Measurements from ENCODE around the gene KRT76. TPM values are rescaled to one million over a fixed set of nuclear protein-coding genes. Genes with fewer than 3 reads are reported as not detected.

Gene KRT76
- total RNA-seq, 4 donors from 2014 or later, result not detected

DNA sequence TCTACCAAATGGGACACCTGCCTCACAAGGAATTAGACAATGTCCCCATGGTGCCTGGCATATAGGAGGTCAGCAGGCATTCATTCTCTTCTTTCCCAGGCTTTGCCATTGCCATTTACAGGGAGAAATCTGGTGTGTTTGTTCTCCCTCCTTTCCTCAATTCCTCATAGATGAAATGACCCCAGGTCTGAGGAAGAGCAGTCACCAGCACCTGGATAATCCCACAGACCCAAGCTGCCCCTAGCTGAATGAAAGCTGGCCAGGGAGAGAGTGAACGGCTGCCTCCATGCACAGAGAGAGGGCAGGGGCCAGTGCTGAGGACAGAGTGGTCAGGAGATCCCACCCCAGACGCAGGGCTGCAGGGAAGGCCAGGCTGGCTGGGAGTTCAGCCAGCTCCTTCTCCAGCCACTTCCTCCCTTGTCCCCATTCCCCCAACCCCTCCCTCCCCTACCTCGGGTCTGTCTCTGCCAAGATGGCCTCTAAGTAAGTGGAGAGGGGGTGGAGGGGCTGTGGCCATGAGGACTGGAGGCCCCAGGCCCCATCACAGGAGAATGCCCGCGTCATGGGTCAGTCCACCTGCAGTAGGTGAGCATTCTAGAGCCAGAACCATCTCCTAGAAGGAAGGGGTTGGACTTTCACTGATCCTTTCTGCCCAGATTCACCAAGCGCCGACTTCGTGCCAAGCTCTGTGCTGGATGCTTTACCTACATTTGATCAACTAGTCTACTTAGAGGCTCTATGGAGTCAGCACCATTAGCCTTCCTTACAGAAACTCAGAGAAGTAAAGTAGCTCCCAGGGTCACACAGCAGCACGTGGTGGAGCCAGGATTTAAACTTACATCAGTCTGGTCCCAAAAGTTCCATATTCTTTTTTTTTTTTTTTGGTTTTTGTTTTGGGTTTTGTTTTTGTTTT is 38.8 kb upstream of the KRT76 start:
- Histone ChIP-seq H3K36me3 (no peaks in the 10 kb centered on the region), H3K4me3 (no peak overlapping the region), H3K27ac (no peak overlapping the region), H3K4me1 (no peaks in the 10 kb centered on the region), H3K27me3 (peaks cover 0 to 21% (median 0%) of the 10 kb centered on the region in 3 donors), H3K9me3 (no peaks in the 10 kb centered on the region)
- in situ Hi-C loops (cut with MboI; ENCODE audit: low sequenced_read_pairs in 4 of 4) (no loop called here), intact Hi-C loops (cut with DNase I; ENCODE audit: low total_unique reads) (no loop called here)
- TF ChIP-seq POLR2A (IDR thresholded peaks at IDR 0.05), result no peak
- TF ChIP-seq, protein P1, sequence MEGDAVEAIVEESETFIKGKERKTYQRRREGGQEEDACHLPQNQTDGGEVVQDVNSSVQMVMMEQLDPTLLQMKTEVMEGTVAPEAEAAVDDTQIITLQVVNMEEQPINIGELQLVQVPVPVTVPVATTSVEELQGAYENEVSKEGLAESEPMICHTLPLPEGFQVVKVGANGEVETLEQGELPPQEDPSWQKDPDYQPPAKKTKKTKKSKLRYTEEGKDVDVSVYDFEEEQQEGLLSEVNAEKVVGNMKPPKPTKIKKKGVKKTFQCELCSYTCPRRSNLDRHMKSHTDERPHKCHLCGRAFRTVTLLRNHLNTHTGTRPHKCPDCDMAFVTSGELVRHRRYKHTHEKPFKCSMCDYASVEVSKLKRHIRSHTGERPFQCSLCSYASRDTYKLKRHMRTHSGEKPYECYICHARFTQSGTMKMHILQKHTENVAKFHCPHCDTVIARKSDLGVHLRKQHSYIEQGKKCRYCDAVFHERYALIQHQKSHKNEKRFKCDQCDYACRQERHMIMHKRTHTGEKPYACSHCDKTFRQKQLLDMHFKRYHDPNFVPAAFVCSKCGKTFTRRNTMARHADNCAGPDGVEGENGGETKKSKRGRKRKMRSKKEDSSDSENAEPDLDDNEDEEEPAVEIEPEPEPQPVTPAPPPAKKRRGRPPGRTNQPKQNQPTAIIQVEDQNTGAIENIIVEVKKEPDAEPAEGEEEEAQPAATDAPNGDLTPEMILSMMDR (IDR thresholded peaks at IDR 0.05 in 4 of 5, conservative IDR thresholded peaks at IDR 0.05 in 1 of 5), result no peak
- ATAC-seq (no peak), DNase-seq (no peak)

DNA sequence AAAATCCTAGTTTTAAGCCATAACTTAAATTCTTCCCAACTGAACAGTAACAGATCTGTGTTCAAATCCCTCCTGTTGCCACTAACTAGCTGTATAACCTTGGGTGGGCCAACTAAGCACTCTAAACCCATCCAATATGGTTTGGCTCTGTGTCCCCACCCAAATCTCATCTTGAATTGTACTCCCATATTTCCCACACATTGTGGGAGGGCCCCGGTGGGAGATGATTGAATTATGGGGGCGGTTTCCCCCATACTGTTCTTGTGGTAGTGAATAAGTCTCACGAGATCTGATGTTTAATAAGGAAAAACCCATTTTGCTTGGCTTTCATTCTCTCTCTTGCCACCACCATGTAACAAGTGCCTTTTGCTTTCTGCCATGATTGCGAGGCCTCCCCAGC is 38.0 kb upstream of the KRT76 start:
- in situ Hi-C loops (cut with MboI; ENCODE audit: low sequenced_read_pairs in 4 of 4) (no loop called here), intact Hi-C loops (cut with DNase I; ENCODE audit: low total_unique reads) (no loop called here)
- TF ChIP-seq, protein P1 (IDR thresholded peaks at IDR 0.05 in 4 of 5, conservative IDR thresholded peaks at IDR 0.05 in 1 of 5), result no peak
- TF ChIP-seq POLR2A (IDR thresholded peaks at IDR 0.05), result no peak
- Histone ChIP-seq H3K27me3 (peaks cover 0 to 21% (median 0%) of the 10 kb centered on the region in 3 donors), H3K27ac (no peak overlapping the region), H3K9me3 (no peaks in the 10 kb centered on the region), H3K4me1 (no peaks in the 10 kb centered on the region), H3K4me3 (no peak overlapping the region), H3K36me3 (no peaks in the 10 kb centered on the region)
- DNase-seq (no peak), ATAC-seq (no peak)

DNA sequence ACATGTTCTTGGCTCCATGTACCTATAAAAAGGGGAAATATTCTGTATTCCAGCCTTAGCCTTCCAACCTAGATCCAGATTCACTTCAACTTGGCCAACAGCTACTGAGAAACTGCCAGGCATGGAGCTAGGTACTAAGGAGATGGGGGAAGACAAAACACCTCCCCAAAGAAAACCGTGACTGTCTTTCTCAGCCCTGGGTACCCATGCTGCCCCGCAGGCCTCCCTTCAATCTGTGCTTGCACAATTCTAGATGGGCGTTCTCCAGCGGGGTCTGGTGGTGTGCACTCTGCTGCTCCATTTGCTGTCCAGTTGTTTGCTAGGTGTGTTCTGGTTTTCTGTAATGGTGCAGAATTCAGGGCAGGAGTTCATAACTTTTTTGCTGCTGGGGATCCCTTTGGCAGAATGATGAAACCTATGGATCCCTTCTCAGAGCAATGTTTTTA is 37.6 kb upstream of the KRT76 start:
- H3K27ac ChIP-seq, result no peak overlapping the region
- peaks cover 0 to 18% (median 0%) of the 10 kb centered on the region in 3 donors for H3K27me3 ChIP-seq
- no peaks in the 10 kb centered on the region for H3K36me3 ChIP-seq
- H3K9me3 ChIP-seq, result no peaks in the 10 kb centered on the region
- no peaks in the 10 kb centered on the region for H3K4me1 ChIP-seq
- DNase-seq, result no peak
- in situ Hi-C loops (cut with MboI; ENCODE audit: low sequenced_read_pairs in 4 of 4) (no loop called here), intact Hi-C loops (cut with DNase I; ENCODE audit: low total_unique reads) (no loop called here)
- no peak for TF ChIP-seq POLR2A (IDR thresholded peaks at IDR 0.05)
- TF ChIP-seq, protein P1 (IDR thresholded peaks at IDR 0.05 in 4 of 5, conservative IDR thresholded peaks at IDR 0.05 in 1 of 5), result no peak
- ATAC-seq, result no peak
- H3K4me3 ChIP-seq, result no peak overlapping the region

DNA sequence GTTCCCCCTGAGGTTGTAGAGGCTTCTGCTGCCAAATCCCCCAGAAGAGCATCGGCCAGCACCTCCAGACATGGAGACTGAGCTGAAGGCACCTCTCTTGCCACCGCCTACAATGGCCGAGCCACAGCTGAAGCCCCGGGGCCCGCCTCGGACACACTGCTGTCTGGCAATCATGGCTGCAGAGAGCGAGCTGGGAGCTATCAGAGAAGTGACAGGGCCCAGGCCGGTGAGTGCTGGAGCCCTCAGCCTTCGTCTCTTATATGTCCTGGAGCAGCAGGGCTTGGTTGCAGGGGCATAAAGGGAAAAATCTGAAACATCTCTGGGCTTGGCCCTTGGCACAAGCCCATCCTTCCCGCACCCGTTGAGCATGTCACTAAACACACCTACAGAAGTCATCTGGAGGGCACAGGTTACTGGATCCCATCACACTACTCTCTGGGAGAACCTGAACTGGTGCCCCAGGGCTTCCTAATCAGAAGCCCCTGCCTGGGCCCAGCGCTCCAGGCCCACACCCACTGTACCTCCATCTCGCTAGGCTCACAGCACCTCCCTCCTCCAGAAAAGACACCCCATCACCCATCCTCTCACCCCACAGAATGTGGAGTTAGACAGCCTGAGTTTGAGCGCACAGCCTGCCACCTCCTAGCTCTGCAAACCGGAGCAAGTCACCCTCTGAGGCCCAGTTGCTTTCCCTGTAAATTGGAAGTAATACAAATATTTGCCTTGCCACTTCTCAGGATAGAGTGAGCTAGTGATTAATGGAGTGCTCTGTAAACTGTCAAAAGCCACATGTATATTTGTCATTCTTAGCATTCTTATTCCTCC is 37.0 kb upstream of the KRT76 start, which contains the start of gene KRT4:
Gene KRT4 (minus strand): TSS at position 232 of the 825 bp plus-strand sequence. CDS start 58 bp downstream, at position 174.
- Histone ChIP-seq H3K27ac (no peak within 1 kb of the TSS), H3K4me1 (no peaks in the 10 kb centered on the region), H3K27me3 (peaks cover 0 to 14% (median 0%) of the 10 kb centered on the region in 3 donors), H3K9me3 (no peaks in the 10 kb centered on the region), H3K36me3 (no peaks in the 10 kb centered on the region), H3K4me3 (no peak within 1 kb of the TSS)
- no peak for TF ChIP-seq POLR2A (IDR thresholded peaks at IDR 0.05)
- TF ChIP-seq, protein P1 (IDR thresholded peaks at IDR 0.05 in 4 of 5, conservative IDR thresholded peaks at IDR 0.05 in 1 of 5), result no peak
- intact Hi-C loops (cut with DNase I; ENCODE audit: low total_unique reads) (no loop called here), in situ Hi-C loops (cut with MboI; ENCODE audit: low sequenced_read_pairs in 4 of 4) (no loop called here)
- ATAC-seq, result no peak
- DNase-seq, result no peak

Data from gastrocnemius medialis (tissue), 4 donors.